Nephron (organoid): ENCODE results near the gene PTPRE.

Experiments
- H3K27ac Mint-ChIP-seq, 3 experiments: 2 replicates each; pipeline ENCODE4 v1.8.0; 2020; ENCODE audit warnings: mixed read lengths in 3 of 3, mild to moderate bottlenecking in 2 of 3, moderate library complexity in 1 of 3
- H3K27me3 Mint-ChIP-seq: 2 replicates; pipeline ENCODE4 v1.8.0; 2021; ENCODE audit warnings: low read depth, mild to moderate bottlenecking, moderate library complexity, mixed read lengths
- H3K36me3 Mint-ChIP-seq: 2 replicates; pipeline ENCODE4 v1.8.0; 2020; ENCODE audit warnings: low read depth, mixed read lengths
- H3K4me1 Mint-ChIP-seq: 2 replicates; pipeline ENCODE4 v1.8.0; 2020; ENCODE audit warnings: mixed read lengths
- H3K4me3 Mint-ChIP-seq, 3 experiments: 2 replicates each; pipeline ENCODE4 v1.8.0; 2020; ENCODE audit warnings: mild to moderate bottlenecking in 3 of 3, mixed read lengths in 3 of 3, moderate library complexity in 2 of 3
- H3K9me3 Mint-ChIP-seq: 2 replicates; pipeline ENCODE4 v1.8.0; 2020; ENCODE audit warnings: mixed read lengths
- TF ChIP-seq, protein P1 (sequence below), 3 experiments: fragments of 200-600 bp; sonication (generic); IDR thresholded peaks; one replicate each; pipeline ENCODE4 v1.5.0; 2021; ENCODE audit warnings: antibody characterized with exemption in 3 of 3; ENCODE audit not compliant: unreplicated experiment in 3 of 3

PTPRE gene

DNA sequence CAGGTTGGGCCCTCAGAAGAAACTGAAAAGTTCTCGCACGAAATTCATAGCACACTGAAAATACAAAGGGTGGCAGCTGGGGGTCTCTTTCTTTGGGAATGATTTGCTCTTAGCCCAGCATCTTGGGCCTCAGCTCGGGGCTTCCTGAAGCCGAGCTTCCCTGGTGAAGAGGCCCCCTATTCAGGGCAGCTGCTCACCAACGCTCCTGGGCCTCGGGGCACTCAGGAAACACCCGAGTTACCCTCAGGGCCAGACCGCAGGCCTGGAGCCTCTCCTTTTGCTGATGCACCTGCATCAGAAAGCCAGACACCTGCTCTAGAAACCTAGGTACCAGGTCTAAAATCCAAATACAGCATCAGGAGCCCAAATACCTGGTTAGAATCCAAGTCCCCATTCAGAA is 85.5 kb downstream of the PTPRE start:
- H3K27me3 Mint-ChIP-seq, result peaks cover 20% of the 10 kb centered on the region
- H3K4me1 Mint-ChIP-seq, result peaks cover 29% of the 10 kb centered on the region
- TF ChIP-seq, protein P1, sequence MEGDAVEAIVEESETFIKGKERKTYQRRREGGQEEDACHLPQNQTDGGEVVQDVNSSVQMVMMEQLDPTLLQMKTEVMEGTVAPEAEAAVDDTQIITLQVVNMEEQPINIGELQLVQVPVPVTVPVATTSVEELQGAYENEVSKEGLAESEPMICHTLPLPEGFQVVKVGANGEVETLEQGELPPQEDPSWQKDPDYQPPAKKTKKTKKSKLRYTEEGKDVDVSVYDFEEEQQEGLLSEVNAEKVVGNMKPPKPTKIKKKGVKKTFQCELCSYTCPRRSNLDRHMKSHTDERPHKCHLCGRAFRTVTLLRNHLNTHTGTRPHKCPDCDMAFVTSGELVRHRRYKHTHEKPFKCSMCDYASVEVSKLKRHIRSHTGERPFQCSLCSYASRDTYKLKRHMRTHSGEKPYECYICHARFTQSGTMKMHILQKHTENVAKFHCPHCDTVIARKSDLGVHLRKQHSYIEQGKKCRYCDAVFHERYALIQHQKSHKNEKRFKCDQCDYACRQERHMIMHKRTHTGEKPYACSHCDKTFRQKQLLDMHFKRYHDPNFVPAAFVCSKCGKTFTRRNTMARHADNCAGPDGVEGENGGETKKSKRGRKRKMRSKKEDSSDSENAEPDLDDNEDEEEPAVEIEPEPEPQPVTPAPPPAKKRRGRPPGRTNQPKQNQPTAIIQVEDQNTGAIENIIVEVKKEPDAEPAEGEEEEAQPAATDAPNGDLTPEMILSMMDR (IDR thresholded peaks at IDR 0.05; ENCODE audit: unreplicated experiment in 3 of 3), result no peak
- H3K27ac Mint-ChIP-seq, result no peak overlapping the region
- no peaks in the 10 kb centered on the region for H3K36me3 Mint-ChIP-seq
- no peak overlapping the region for H3K4me3 Mint-ChIP-seq
- H3K9me3 Mint-ChIP-seq, result no peaks in the 10 kb centered on the region

DNA sequence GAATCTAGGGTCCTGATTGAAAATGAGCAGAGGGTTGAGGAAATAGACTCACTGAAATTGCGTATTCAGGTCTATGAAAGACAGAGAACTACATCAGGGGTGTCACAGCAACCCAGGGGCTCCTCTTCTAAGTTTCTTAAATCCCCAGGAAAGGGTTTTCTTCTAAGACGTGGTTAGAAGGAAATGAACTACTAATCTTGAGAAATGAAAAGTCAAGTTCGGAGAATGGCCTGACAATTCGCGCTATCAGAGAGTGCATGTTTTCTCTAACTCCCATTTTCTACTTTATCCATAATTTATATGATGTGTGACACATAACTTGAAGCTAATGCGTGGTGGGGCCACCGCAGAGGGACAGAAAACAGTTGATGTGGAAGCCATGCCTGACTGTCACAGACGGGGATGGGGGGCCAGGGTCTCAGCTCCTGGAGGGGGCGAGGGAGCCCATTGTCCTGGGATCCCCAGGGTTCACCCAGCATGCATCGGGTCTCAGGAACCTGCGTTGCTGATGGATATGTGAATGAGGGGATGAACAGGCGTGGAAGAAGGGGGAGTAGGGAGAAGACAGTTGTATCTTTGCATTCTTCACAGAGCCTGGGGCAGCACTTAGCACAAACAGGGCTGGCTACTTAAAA is 86.3 kb downstream of the PTPRE start:
- H3K27me3 Mint-ChIP-seq, result peaks cover 20% of the 10 kb centered on the region
- H3K4me1 Mint-ChIP-seq, result peaks cover 36% of the 10 kb centered on the region
- TF ChIP-seq, protein P1 (IDR thresholded peaks at IDR 0.05; ENCODE audit: unreplicated experiment in 3 of 3), result no peak
- H3K4me3 Mint-ChIP-seq, result no peak overlapping the region
- no peaks in the 10 kb centered on the region for H3K36me3 Mint-ChIP-seq
- H3K9me3 Mint-ChIP-seq, result no peaks in the 10 kb centered on the region
- peak overlapping the region in 1 of 3 experiments; percentile 42 for H3K27ac Mint-ChIP-seq

DNA sequence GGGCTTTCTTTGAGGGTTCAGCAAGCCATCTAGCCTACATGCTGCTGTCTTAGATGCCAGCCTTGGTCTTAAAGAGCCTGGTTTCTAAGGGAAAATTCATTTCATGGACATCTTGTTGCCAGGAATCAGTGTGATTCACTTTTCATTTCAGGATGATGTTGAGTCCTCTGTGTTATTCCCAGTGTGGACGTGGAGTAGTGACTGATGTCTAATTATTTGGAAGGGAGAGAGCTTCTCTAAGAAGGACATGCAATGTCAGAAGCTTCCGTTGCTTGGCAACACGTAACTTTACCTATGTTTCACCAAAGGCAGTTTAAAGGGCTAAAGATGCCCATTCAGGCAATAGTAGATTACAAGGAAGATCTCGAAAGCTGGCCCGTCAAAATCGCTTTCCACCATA is 89.0 kb downstream of the PTPRE start:
- Mint-ChIP-seq H3K27me3 (peaks cover 30% of the 10 kb centered on the region), H3K9me3 (no peaks in the 10 kb centered on the region)
- TF ChIP-seq, protein P1 (IDR thresholded peaks at IDR 0.05; ENCODE audit: unreplicated experiment in 3 of 3), result no peak

DNA sequence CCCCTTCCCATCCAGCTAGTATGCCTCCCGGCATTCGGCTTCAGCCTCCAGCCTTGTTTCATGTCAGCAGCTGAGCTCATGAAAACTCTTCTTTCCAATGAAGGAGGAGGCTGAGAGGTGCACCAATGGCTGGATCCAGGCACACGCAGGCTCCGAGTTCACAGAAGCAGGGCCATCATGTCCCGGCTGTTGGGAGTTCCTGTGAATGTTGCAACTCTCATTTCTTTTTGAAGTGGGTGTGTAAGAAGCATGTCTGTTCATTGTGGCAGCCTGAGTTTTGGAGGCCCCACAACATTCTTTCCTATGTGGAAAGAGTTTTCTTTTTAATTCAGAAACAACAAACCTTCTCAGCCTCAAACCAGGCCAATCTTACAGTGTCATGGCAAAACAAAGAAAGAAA is 89.7 kb downstream of the PTPRE start:
- Mint-ChIP-seq H3K36me3 (no peaks in the 10 kb centered on the region), H3K4me3 (no peak overlapping the region), H3K27me3 (peaks cover 33% of the 10 kb centered on the region)

More for the DNA sequence above, 89.0 kb downstream of the PTPRE start:
- no peak overlapping the region for H3K4me3 Mint-ChIP-seq
- peaks cover 35% of the 10 kb centered on the region for H3K4me1 Mint-ChIP-seq
- no peak overlapping the region for H3K27ac Mint-ChIP-seq
- H3K36me3 Mint-ChIP-seq, result no peaks in the 10 kb centered on the region

DNA sequence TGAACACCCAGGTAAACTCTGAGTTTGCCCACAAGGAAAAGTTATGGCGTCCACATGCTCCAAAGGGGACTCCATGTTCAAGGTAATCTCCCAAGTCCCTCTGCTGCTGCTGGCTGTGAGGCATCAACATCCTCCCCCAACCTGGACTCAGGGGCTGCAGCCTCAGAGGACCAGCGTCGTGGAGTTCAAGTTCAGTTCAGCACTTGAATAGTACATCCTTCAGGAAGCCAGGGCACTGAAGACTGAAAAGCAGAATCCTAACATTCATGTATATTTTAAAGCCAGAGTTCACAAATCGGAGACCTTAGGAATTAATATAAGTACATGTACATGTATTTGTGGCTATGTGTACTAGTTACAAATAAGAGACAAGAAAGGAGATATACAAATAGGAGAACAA is 90.4 kb downstream of the PTPRE start:
- peaks cover 26% of the 10 kb centered on the region for H3K4me1 Mint-ChIP-seq
- TF ChIP-seq, protein P1 (IDR thresholded peaks at IDR 0.05; ENCODE audit: unreplicated experiment in 3 of 3), result no peak
- peaks cover 33% of the 10 kb centered on the region for H3K27me3 Mint-ChIP-seq
- H3K4me3 Mint-ChIP-seq, result no peak overlapping the region
- no peaks in the 10 kb centered on the region for H3K36me3 Mint-ChIP-seq
- peak overlapping the region in 1 of 3 experiments; percentile 34 for H3K27ac Mint-ChIP-seq
- H3K9me3 Mint-ChIP-seq, result no peaks in the 10 kb centered on the region

More for the DNA sequence above, 89.7 kb downstream of the PTPRE start:
- TF ChIP-seq, protein P1 (IDR thresholded peaks at IDR 0.05; ENCODE audit: unreplicated experiment in 3 of 3), result no peak
- H3K27ac Mint-ChIP-seq, result peak overlapping the region in 1 of 3 experiments; percentile 34
- peaks cover 29% of the 10 kb centered on the region for H3K4me1 Mint-ChIP-seq
- H3K9me3 Mint-ChIP-seq, result no peaks in the 10 kb centered on the region

DNA sequence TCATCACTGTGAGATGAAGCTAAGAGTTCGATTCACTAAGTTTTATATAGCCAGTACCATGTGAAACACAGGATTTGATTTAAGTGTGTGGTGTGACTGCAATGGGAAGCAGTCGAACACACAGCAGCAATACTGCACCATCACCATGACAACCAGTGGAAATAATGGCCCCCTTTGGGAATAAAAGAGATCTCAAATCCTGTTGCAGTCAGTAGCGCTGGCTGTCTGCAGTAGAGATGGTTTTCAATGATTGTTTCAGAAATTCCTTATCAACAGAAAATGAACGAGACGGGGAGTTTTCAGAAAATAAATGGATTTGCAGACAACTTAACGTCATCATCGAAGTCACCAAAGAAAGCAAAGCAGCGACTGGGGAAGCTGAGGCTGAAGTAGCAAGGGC is 91.0 kb downstream of the PTPRE start:
- H3K27me3 Mint-ChIP-seq, result peaks cover 33% of the 10 kb centered on the region
- H3K4me1 Mint-ChIP-seq, result peaks cover 26% of the 10 kb centered on the region
- no peaks in the 10 kb centered on the region for H3K36me3 Mint-ChIP-seq
- H3K4me3 Mint-ChIP-seq, result no peak overlapping the region
- TF ChIP-seq, protein P1 (IDR thresholded peaks at IDR 0.05; ENCODE audit: unreplicated experiment in 3 of 3), result no peak
- H3K9me3 Mint-ChIP-seq, result no peaks in the 10 kb centered on the region
- H3K27ac Mint-ChIP-seq, result peak overlapping the region in 2 of 3 experiments; percentile 9 to 10
